Measurements from ENCODE around the gene UBE2L5.

Gene UBE2L5

DNA sequence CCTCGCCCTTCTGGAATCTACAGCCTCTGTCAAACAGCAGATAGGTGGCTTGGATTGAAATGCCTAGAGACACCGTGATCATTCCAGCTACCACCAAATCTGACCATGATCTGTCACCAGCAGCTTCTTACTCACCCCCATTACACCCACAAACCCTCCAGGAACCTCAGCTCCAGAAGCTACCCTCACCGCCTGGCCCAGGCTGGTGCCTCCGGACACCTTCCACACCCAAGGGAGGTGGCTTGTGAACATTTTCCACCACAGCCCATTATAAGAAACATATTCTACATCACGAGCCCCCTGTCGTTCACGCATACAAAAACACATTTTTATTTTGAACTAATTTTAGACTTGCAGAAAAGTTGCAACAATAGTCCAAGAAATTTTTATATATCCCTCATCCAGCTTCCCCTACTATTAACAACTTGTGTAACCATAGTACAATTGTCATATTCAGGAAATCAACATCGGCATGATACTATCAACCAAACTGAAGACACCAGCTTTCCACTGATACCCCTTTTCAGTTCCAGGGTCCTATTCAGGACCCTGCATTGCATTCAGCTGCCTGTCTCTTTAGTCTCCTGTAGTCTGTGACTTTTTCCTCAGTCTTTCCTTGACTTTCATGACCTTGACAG is 15.4 kb upstream of the UBE2L5 start:
- no peak for DNase-seq (ENCODE audit: low read depth)

DNA sequence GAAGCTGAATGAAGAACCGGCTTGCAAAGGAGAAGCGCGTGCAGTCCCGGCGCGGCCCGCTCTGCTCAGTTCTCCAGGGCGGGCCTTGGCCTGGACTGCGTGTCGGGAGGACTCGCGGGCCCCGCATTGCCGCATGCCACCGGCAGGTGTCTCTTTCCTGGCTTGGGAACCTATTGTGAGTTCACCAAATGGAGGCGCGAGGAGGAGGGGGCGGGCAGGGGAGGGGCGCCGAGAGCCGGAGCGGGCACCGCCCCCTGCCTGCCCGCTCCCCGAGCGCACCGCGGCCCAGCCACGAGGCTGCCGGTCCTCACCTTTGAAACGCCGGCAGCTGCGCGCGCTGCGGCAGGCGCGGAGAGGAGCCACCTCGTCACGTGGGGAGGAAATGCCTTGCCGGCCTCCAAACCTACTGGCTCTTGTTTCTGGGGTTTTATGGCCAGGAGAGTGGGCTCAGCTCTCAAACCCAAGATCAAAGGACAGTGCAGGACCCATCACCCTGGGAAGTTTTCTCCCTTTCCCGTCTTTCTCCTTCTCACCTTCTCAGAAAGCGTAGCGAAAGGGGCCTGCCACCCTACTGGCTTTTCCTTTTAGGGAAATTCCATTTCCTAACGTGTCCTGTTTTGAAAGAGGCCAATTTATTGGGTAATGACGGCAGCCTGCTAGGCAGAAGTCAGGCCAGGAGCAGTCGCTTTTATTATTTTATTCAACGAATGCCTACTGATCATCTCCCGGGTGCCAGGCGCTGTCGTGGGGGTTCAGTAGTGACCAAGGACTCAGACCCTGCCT is 13.8 kb upstream of the UBE2L5 start:
- DNase-seq (ENCODE audit: low read depth): peak; percentile 87

DNA sequence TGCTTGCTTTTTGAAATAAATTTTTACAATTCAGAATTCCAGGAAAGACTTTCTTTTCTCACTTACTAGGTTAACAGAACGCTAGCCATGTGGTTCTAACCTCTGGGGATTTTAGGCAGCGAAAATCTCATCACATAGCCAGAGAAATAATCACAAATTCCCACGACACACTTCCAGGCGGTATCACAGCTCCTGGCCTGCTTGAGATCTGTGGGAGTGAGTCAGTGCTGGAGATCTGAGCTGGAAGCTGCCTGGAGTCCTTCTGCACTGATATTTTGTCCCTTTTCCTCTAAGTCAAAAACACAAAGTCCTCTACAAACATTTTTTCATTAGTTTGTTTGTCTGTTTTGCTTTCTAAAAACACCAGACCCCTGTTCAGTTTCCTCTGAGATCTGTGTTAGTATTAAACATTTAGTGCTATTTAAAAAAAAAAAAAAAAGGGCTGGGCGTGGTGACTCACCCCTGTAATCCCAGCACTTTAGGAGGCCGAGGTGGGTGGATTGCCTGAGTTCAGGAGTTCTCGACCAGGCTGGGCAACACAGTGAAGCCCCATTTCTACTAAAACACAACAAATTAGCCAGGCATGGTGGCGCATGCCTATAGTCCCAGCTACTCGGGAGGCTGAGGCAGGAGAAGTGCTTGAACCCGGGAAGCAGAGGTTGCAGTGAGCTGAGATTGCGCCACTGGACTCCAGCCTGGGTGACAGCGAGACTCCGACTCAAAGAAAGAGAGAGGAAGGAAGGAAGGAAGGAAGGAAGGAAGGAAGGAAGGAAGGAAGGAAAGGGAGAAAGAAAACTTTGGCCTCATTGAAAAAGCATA is 12.2 kb upstream of the UBE2L5 start:
- peak; percentile 82 for DNase-seq (ENCODE audit: low read depth)

DNA sequence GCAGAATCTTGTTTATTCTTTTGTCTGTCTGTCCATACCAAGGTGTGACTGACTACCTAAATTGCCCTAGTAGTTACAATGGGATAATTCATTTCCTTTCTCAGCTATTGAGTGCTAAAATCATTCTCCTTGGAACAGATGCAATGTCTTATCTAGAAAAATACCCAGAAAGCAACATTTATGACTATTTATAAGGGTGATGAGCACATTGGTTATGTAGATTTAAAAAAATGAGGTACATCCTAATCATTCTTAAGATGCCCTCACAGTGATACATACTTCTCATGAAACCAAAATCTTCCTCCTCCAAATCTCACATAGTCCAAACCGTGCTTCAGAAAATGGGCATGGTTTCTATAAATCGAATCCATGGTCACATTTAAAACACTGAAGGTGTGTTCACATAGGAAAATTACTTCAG is 11.6 kb upstream of the UBE2L5 start:
- DNase-seq (ENCODE audit: low read depth): no peak

DNA sequence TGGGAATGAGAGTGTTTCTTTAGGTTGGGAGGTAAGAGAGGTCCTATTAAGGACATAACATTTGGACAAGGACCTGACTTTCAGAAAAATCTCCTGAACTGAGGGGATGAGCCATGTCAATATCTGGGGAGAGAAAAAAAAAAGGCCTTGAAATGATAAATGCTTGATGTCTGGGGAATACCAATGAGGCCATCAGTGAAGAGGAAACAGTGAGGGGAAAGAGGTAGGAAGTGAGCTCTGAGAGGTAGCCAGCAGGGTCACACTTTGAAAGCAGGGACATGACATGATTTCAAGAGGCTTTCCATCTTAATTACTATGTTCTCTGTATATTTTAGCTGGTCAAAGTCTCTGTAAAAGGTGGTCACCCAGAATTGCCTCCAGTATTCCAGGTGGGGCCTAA is 9.9 kb upstream of the UBE2L5 start:
- DNase-seq (ENCODE audit: low read depth): no peak

DNA sequence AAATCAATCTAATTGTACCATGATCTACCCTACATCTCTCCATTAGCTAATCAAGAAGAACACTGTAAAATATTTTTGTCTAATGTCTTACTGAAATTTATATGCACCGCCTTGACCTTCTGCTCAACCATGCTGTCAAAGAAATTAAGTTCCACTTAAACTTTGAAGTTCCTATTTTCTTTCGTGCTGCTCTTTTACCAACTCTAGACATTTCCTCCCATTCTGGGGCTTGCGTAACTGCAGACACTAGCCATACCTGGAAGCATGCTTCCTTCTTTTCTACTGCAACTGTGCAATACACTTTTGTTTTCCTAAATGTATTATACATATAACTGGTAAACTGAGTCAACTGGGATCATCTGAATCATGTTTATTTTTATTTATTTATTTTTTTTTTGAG is 8.5 kb upstream of the UBE2L5 start:
- DNase-seq (ENCODE audit: low read depth): no peak

DNA sequence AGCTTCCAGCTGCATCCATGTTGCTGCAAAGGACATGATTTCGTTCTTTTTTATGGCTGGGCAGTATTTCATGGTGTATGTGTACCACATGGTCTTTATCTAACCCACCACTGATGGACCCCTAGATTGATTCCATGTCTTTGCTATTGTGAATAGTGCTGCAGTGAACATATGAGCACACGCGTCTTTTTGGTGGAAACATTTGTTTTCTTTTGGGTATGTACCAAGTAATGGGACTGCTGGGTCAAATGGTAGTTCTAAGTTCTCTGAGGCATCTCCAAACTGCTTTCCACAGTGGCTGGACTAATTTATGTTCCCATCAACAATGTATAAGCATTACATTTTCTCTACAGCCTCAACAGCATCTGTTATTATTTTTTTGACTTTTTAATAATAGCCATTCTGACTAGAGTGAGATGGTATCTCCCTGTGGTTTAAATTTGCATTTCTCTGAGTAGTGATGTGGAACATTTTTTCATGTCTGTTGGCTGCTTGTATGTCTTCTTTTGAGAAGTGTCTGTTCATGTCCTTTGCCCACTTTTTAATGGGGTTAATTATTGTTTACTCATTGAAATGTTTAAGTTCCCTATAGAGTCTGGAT is 6.8 kb upstream of the UBE2L5 start:
- DNase-seq (ENCODE audit: low read depth): no peak

DNA sequence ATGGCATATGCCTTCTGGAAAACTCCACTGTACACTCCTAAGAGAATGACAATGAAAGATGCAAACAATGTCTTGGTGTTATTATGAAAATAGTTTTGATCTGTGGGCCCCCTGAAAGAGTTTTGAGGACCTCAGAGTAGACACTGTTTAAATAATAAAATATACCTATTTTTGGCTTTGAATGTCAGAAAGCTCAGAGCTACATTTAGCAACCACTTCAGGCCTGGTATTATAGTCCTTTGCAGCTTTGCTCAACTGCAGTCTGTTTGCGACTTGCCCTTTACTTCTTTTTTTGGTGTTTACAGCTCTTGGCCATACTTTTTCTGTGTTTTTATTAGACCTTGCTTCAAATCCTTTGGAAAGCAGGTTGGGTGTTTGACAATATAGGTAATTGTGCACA is 5.8 kb upstream of the UBE2L5 start:
- DNase-seq (ENCODE audit: low read depth): no peak

DNA sequence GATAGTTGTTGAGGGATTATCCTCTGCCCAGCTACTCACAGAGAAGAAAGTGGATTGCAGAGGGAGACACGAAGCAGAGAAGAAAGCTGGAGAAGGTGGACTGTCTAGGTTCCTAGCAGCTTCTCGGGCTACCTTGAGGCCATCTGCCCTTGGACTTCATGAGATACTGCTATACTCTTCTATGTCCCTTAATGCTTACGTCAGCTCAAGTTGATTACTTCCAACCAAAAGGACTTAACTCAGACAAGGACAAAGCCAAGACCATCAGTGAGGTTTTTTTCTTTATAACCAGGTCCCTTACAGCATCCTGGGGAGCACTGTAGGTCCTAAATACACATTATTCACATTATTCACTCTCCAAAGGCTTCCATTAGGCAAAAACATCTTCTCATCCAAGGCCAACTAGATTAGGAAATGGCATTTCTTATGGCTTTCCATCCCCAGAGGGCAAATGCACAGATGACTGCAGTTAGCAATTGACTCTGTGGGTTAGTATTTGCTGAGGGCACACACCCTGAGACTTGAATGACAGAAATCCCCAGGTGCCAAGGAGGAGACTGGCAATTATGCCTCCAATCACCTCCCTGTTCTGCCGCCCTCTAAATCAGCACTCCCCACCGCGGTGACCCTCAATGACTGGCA is 4.1 kb upstream of the UBE2L5 start:
- no peak for DNase-seq (ENCODE audit: low read depth)

DNA sequence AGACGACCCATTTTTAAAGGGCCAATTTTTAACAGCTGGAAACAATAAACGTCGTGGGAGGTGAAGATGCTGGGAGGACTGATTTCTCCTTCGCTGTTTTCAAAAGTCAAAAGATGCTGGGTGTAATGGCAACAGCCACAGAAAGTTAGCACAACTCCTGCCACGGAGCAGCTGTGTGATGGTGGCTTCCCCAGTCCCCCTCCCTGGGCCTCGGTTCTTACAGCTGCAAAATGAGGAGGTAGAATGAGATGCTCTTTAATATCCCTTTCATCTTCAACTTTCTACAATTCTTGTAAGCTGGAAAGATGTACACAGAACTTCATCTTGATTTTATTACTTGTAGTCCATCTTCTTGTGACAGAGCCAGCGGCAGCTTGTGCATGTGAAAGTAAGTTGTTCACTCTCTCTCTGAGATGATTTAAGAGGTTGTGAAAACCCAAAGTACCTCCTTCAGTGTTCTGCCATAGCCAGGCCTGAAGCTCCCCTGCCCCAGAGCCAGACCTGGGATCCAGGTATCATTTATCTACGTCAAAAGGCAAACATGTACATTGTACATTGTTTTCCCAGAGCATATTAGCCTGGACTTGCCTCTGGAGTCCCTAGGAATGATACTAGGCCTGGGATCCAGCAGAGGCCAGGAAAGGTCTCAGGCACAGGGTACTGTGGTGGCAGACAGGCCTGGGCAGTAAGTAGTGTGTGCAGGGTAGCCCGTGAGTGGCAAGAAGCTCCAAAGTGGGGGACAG is 3.4 kb upstream of the UBE2L5 start:
- DNase-seq (ENCODE audit: low read depth): no peak

DNA sequence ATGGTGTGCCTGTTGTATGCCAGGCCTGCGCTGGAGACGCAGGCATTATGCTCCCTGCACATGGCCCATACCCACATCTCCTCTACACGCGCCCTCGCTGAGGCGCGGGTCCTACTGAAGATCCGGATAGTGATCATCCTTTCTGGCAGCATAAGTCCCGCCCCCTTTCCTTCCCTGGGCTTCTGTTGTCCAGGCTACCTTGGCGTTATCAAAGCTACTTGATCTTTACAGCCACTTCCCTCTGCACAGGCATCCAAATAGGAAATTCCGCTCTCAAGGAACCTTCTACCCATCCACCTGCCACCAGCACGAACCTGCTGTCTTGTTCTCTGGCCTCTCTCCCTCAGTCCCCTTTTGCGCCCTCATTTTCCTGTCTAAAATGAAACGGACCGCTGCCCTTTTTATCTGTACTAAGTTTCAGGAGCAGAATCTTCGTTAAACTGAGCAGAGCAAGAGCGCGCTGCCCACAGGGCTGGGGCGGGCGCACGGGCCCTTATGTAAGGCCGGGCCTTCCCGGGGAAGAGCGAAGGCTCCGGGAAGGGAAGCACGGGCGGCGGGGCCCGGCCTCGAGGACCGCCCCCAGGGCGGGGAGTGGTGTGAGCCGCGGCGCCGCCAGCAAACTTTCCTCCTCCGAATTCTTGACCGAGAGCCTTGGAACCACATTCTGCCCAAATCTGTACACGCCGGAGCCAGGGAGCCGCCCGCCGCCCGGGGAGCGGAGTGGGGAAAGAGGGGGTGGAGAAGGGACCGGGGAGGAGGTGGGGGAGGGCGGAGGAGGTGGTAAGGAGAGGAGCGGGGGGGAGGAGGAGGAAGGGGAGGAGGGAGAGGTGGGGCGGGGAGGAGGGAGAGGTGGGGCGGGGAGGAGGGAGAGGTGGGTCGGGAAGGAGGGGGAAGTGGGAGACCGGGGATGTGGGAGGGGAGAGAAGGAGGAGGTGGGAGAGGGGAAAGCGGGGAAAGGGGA is 920 bp upstream of the UBE2L5 start:
- DNase-seq (ENCODE audit: low read depth): peak; percentile 81

DNA sequence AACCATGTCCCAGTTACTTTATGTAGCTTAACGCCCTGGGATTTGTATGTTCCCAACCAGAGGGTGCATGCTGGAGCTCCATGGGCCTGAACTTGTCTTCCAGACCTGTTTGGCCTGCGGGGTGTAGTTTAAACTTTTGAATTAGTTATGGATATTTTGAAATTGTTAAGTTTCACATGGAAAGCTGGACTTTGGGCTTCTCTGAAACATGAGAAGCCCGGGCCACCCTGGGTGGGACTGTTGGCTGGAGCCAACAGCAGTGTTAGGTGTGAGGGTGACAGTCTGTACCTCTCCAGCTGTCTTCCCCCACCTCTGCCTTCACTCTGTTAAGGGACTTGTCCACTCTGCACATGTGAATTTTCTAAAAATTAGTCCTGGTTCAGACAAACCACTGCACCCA is 1.6 kb downstream of the UBE2L5 start:
- no peak for DNase-seq (ENCODE audit: low read depth)

DNA sequence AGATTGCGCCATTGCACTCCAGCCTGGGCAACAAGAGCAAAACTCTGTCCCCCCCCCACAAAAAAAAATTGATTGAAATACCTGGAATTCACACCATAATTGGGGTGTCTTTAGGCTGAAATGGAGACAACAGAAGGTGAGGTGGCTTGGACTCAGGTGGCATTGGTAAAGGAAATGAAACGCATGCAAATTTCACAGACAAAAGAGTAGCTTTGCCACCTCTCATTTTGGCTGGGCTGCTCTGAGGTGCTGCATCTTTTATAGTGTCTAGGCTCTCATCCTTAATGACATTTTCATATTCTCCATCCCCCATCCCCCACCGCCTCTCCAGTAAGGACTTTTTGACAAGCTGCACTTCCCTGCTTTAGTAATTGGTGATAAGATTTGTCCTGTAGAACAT is 6.9 kb downstream of the UBE2L5 start:
- DNase-seq (ENCODE audit: low read depth): no peak

DNA sequence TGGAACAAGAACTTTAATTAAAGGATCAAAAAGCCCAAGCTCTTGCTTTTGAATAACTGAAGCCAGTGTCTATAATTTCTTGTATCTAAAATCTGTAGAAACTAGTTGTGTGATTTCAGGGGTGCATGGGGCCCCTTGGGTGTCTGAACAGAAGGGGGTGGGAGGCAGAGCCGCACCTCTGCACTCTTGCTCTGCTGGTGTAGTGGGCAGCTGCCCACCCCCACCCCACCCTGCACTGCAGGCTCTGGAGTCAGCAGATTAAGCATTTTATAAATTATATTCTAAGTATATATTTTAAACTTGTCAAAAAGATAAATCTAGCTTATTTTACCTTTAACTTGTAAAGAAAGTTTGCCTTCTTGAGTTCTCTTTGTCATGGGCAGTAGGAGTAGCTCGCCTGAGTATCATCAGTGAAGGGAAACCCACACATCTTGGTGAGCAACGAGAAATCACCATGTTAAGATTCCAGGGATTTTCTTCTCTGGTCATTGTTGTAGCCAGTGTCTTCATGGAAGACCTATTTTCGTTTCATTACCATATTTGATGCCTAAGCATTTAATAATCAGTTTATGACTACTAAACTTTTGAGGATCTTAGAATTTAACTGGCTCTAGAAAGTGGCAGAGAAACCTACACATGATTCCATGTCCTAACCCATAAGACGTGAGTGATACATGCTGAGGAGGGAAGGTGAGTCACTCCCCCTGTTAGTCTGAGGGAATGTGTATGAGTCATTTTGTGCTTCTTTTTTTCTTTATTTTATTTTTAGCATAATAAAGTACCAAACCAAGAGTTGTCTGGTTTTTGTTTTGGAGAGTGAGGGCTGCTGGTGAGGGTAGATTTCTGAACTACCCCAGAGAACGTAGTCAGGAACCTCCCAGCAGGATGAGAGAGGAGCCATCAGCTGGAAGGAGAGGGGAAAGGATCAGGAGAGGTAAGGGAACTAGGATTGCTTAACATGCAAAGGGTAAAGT is 7.7 kb downstream of the UBE2L5 start:
- DNase-seq (ENCODE audit: low read depth): peak; percentile 93

DNA sequence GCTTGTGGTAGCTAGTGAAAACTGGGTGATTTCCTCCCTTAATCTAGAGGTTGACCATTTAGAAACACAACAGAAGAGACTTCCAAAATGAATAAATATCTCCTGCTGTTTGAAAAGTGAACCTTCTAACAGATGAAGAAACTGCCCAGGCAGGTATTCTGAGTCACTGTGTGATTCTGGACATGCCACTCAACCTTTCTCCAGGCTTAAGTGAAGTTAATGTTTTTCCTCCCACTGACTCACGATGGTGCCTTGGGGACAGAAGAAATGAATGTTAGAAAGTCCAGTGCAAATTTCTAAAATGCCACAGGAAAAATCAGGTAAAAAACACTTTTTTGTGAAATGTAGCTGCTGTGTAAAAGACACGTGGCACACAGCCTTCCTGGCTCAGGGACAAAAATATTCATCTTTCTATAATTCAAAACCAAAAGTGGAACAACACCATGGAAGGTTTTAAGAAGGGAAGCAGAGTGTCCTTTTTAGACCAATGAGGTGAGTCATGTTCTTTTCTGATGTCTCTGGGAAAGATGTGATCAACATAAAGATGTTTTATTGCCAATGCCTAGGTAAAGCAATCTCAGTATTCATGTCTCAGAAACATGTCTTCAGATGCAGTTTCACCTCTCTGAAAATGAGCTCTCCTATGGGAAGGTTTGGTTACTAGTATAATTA is 9.1 kb downstream of the UBE2L5 start:
- peak; percentile 29 for DNase-seq (ENCODE audit: low read depth)

DNA sequence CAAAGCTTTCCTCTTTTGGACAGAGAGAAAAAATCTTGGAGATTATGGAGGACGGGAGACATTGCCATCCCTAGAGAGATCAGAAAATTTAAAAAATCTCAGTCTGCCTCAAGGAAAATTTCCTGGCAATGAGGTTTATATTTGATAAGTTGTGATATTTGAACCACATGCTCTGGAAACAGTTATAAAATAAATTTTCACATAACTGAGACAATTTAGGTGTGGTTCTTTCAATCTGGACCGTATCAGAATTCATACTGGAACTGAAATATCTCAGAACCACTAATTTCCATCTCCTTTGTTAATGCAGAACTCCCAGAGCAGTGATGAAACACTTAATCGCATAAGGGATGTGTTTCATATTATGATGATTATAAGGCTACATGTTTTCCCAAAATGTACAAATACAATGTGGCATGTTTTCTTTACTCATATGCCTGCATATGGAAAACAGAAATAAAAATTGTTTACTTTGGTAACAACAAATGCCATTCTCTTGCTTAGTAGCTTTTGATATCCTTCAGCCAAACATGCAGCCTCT is 13.7 kb downstream of the UBE2L5 start:
- DNase-seq (ENCODE audit: low read depth): no peak

DNA sequence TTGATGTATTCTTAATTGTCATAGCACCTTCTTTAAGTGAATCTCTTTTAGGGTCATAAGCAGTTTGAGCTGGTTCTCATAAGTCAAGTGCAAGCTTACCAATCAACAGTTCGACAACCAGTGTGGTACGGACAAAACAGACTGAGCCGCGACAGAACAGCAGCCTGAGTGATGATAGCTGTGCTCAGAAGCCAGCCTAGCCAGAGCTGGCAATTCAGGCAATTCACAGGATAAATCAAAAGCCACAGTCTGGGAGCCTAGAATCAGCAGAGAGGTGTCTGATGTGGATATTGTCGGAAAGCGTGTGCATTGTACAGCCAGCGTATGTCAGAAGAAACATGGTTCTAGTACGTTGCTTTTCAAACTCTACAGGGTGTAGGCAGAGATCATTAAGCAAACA is 14.9 kb downstream of the UBE2L5 start:
- DNase-seq (ENCODE audit: low read depth): no peak

DNA sequence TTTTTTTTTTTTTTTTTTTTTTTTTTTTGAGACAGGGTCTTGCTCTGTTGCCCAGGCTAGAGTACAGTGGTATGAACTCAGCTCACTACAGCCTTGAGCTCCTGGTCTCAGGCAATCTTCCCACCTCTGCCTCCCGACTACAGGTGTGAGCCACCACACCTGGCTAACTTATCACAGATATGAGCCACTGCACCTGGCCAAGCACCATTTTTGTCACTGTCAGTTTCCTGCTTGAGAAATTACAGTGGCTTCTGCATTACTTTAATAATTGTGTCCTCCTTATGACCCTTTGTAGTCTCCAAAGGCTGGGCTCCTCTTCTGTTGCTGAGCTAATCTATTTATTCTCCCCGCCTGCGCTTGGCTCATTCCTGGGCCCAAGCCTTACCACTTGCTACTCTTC is 16.0 kb downstream of the UBE2L5 start:
- no peak for DNase-seq (ENCODE audit: low read depth)
